T-helper 1 cell treated with Interleukin-12 subunit alpha and Interleukin-12 subunit beta and Interleukin-4 antibody, amounts not matched to agents 30 ng/mL and 1 ng/mL, for 36 hours (primary cell): ENCODE data around the gene ZNF512B. TPM values are rescaled to one million over a fixed set of nuclear protein-coding genes. Genes with fewer than 3 reads are reported as not detected.

Experiments
- total RNA-seq: library from RNA; stranded (reverse); gene quantifications from 2 replicates; pipeline ENCODE4 v1.2.3, GENCODE V29; 2022

ZNF512B gene
- total RNA-seq, 1 donor from 2014 or later = 29.0 TPM

Other genes with a start within 250 kb of the ZNF512B start
- 73.8 and 77.7 TPM in 2 replicates for gene LIME1, start 233.3 kb downstream of the ZNF512B start, total RNA-seq
- 66.1 and 70.4 TPM in 2 replicates for gene SLC2A4RG, start 230.2 kb downstream of the ZNF512B start, total RNA-seq
- 0.54 and 0.61 TPM in 2 replicates for gene ZBTB46, start 138.7 kb downstream of the ZNF512B start, total RNA-seq
- gene ABHD16B, start 108.4 kb downstream of the ZNF512B start, total RNA-seq = not detected in 2 replicates
- gene TPD52L2, start 104.7 kb downstream of the ZNF512B start, total RNA-seq = 53.8 and 53.9 TPM in 2 replicates
- gene DNAJC5, start 74.8 kb downstream of the ZNF512B start, total RNA-seq = 58.3 and 58.4 TPM in 2 replicates
- gene UCKL1, start 13.5 kb downstream of the ZNF512B start, total RNA-seq = 43.0 and 45.5 TPM in 2 replicates
- 44.0 and 45.4 TPM in 2 replicates for gene SAMD10, start 9.7 kb upstream of the ZNF512B start, total RNA-seq
- gene PRPF6, start 11.2 kb upstream of the ZNF512B start, total RNA-seq = 85.2 and 85.6 TPM in 2 replicates
- 14.7 and 15.5 TPM in 2 replicates for gene C20orf204, start 66.3 kb upstream of the ZNF512B start, total RNA-seq
- gene SOX18, start 79.7 kb upstream of the ZNF512B start, total RNA-seq = 1.8 and 2.2 TPM in 2 replicates
- gene TCEA2, start 93.3 kb upstream of the ZNF512B start, total RNA-seq = 47.4 and 48.2 TPM in 2 replicates
- gene RGS19, start 109.6 kb upstream of the ZNF512B start, total RNA-seq = 99.2 and 101 TPM in 2 replicates
- gene OPRL1, start 110.2 kb upstream of the ZNF512B start, total RNA-seq = 0.61 and 0.64 TPM in 2 replicates
- not detected in 2 replicates for gene LKAAEAR1, start 114.5 kb upstream of the ZNF512B start, total RNA-seq
- not detected in 2 replicates for gene NPBWR2, start 137.6 kb upstream of the ZNF512B start, total RNA-seq
- not detected in 2 replicates for gene MYT1, start 194.5 kb upstream of the ZNF512B start, total RNA-seq